K562 (cell line): ENCODE measurements around the gene MARK3. TPM values are rescaled to one million over a fixed set of nuclear protein-coding genes. Genes with fewer than 3 reads are reported as not detected.

Experiments
- ATF1 ChIP-seq, 2 experiments: fragments of 450-650 bp in 1 of 2; IDR thresholded peaks; 2 replicates each; pipeline ENCODE4 v1.6.1; 2016; ENCODE audit warnings: missing compliant biosample characterization in 1 of 2, missing genetic modification characterization in 1 of 2
- BACH1 ChIP-seq: fragments of 200-800 bp; sonication (Bioruptor generic); IDR thresholded peaks from 2 replicates; pipeline ENCODE4 v1.6.1; 2016; ENCODE audit warnings: missing genetic modification characterization, missing compliant biosample characterization
- CEBPB ChIP-seq: fragments of 450-650 bp; IDR thresholded peaks from 2 replicates; pipeline ENCODE4 v1.6.1; 2016; ENCODE audit warnings: missing genetic modification characterization, missing compliant biosample characterization
- DDX20 ChIP-seq: fragments of 450-650 bp; IDR thresholded peaks from 2 replicates; pipeline ENCODE4 v1.6.1; 2016; ENCODE audit warnings: missing genetic modification characterization, low read depth, mild to moderate bottlenecking, missing compliant biosample characterization, moderate library complexity
- GTF2E2 ChIP-seq: fragments of 200-800 bp; sonication (Bioruptor generic); IDR thresholded peaks from 2 replicates; pipeline ENCODE4 v1.6.1; 2016; ENCODE audit warnings: missing genetic modification characterization, missing compliant biosample characterization
- HCFC1 ChIP-seq: IDR thresholded peaks from 2 replicates; pipeline ENCODE4 v1.6.1; 2012; ENCODE audit warnings: low read depth, low read length, improper control_type of control experiment
- HDAC1 ChIP-seq, 2 experiments: fragments of 450-650 bp; IDR thresholded peaks; 2 replicates each; pipeline ENCODE4 v1.6.1; 2016 to 2017; ENCODE audit warnings: inconsistent platforms in 1 of 2, mild to moderate bottlenecking in 1 of 2, moderate library complexity in 1 of 2
- IRF9 ChIP-seq: fragments of 450-650 bp; IDR thresholded peaks from 2 replicates; pipeline ENCODE4 v1.6.1; 2016; ENCODE audit warnings: missing biosample characterization, missing genetic modification characterization
- NR4A1 ChIP-seq, 2 experiments: fragments of 250-450 bp in 1 of 2; fragments of 450-650 bp in 1 of 2; sonication (Bioruptor Pico) in 1 of 2; IDR thresholded peaks; 2 replicates each; pipeline versions ENCODE4 v1.4.0 to v1.6.1; 2016 to 2020; ENCODE audit warnings: mild to moderate bottlenecking in 2 of 2, missing compliant biosample characterization in 1 of 2, missing genetic modification characterization in 1 of 2, moderate library complexity in 1 of 2
- PHB ChIP-seq: fragments of 250-450 bp; sonication (Bioruptor Pico); IDR thresholded peaks from 2 replicates; pipeline ENCODE4 v1.5.0; 2021
- POLR2A ChIP-seq: fragments of 450-650 bp; conservative IDR thresholded peaks from 2 replicates; pipeline ENCODE4 v1.6.1; 2016
- SOX6 ChIP-seq: fragments of 450-650 bp; IDR thresholded peaks from 2 replicates; pipeline ENCODE4 v1.6.1; 2014; ENCODE audit warnings: mild to moderate bottlenecking
- ZFP1 ChIP-seq: fragments of 450-650 bp; formaldehyde crosslinking; IDR thresholded peaks from 2 replicates; pipeline ENCODE4 v1.4.0; 2020; ENCODE audit warnings: mild to moderate bottlenecking, mixed read lengths
- ZNF217 ChIP-seq: sonication (generic); formaldehyde crosslinking; IDR thresholded peaks from 2 replicates; pipeline ENCODE4 v1.8.0; 2022; ENCODE audit warnings: mild to moderate bottlenecking, missing genetic modification reagents
- ZNF644 ChIP-seq: fragments of 200-800 bp; sonication (Bioruptor generic); IDR thresholded peaks from 2 replicates; pipeline ENCODE4 v1.6.1; 2016; ENCODE audit warnings: low read depth, missing genetic modification characterization, missing compliant biosample characterization
- ZNF707 ChIP-seq: fragments of 250-450 bp; sonication (Bioruptor Pico); conservative IDR thresholded peaks from 2 replicates; pipeline ENCODE4 v1.8.0; 2022; ENCODE audit warnings: inconsistent platforms, mild to moderate bottlenecking, moderate library complexity
- polyA plus RNA-seq, 8 experiments: library from polyadenylated mRNA; depleted of rRNA in 4 of 8; stranded (reverse) in 5 of 8; unstranded in 3 of 8; fragments of >200 nt; fragmentation: Nextera tagmentation in 2 of 8; fragmentation: Illumina TruSeq in 1 of 8; extraction: Ambion mirVana in 2 of 8; extraction: Trizol in 1 of 8; gene quantifications; 2 replicates each; pipeline versions ENCODE4 v1.2.1 to v1.2.3, GENCODE V29; 2011 to 2014; ENCODE audit warnings: inconsistent platforms in 1 of 8, missing spikeins in 1 of 8
- total RNA-seq, 7 experiments: library from RNA; depleted of rRNA in 6 of 7; stranded (reverse); fragments of >200 nt in 6 of 7; fragmentation: Illumina TruSeq in 2 of 7; extraction: Trizol in 2 of 7; gene quantifications; 2 replicates each; pipeline versions ENCODE4 v1.2.1 to v1.2.3, GENCODE V29; 2011 to 2021; ENCODE audit warnings: low replicate concordance in 1 of 7

MARK3 gene
- total and polyA plus RNA-seq, 9 of the 15 experiments (the other 6 are each of a cell fraction or from before 2014, with no cell fraction given), result 10.1 to 68.7 (median 56.3) TPM

GRCh38 chr14:103427485-103428443, 42.5 kb downstream of the MARK3 start (continued):
- TF ChIP-seq NR4A1 (CRISPR knock-in tag; IDR thresholded peaks at IDR 0.05) (peak; percentile 100), NR4A1 (tag; IDR thresholded peaks at IDR 0.05) (peak; percentile 100), ZNF644 (tag) (peak; percentile 100), ATF1 (CRISPR knock-in tag; IDR thresholded peaks at IDR 0.05) (no peak), ATF1 (tag; IDR thresholded peaks at IDR 0.05) (peak; percentile 92), HCFC1 (no peak), SOX6 (peak; percentile 69), ZNF217 (CRISPR knock-in tag) (no peak), PHB (peak; percentile 98), ZNF707 (CRISPR knock-in tag) (peak; percentile 93), ZFP1 (CRISPR knock-in tag) (peak; percentile 99), GTF2E2 (tag) (peak; percentile 98), CEBPB (tag) (peak; percentile 75), DDX20 (tag) (peak; percentile 100), HDAC1 (IDR thresholded peaks at IDR 0.05) (peak in 1 of 2 experiments; percentile 66; a peak in 2 of 4 replicates), BACH1 (tag) (peak; percentile 100), POLR2A (peak; percentile 50; the same call in 1 of the 2 replicates), IRF9 (tag) (peak; percentile 100)
